C4-2B (cell line): ENCODE results near the gene SFTPA2.
"Not testable (repeated sequence)": the region's sequence is repeated elsewhere in the genome, so short reads cannot be mapped to it uniquely, and the experiment has no call there.

Source experiments
- H3K27ac ChIP-seq: fragments of 450-650 bp; 2 replicates; pipeline ENCODE4 v1.5.1; 2017
- ZFX ChIP-seq: fragments of 450-650 bp; IDR thresholded peaks from 2 replicates; pipeline ENCODE4 v1.6.1; 2017
- TF ChIP-seq, protein P1 (sequence below): fragments of 450-650 bp; conservative IDR thresholded peaks from 2 replicates; pipeline ENCODE4 v1.5.1; 2017; ENCODE audit warnings: mild to moderate bottlenecking

The SFTPA2 gene

DNA sequence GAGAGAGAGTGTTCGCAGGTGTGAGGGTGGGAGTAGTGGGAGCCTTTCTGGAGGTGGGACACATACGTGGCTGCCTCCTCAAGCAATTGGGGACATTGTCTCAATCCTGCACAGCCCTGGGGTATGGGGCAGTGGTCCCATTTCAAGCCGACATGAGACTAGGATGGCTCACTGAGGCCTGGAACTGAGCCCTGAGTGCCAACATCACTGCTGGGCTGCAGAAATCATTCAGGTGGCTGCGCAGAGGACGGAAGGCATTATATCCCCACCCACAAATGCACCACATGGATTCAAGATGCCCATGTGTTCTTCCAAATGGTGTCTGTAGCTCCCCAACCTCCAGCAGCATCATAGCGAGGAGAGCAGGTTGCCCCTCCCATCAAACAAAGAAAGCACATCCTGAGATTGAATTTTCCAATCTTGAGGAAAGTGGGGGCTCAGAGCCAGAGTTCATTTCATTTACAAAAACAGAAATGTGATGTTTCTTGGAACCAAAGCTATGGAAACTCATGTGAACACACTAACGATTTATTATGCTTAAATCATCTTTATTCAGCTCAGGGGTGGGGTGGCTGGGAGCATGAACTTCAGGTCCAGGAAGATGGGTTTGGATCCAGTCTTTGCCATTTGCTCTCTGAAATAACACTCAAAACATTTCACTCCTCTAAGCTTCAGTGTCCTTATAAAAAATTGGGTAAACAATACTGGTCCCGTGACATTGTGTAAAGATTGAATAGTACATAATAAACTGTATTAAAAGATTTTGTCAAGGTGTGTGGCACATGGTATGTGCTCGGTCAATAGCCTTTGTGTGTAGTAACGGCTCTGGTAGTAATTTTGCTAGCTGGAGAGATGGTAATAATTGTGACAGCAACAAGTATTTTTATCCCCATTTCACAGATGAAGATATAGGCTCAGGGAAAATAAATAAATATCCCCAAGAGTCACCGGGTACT is 4.6 kb downstream of the SFTPA2 start:
- TF ChIP-seq ZFX = no peak
- TF ChIP-seq, protein P1, sequence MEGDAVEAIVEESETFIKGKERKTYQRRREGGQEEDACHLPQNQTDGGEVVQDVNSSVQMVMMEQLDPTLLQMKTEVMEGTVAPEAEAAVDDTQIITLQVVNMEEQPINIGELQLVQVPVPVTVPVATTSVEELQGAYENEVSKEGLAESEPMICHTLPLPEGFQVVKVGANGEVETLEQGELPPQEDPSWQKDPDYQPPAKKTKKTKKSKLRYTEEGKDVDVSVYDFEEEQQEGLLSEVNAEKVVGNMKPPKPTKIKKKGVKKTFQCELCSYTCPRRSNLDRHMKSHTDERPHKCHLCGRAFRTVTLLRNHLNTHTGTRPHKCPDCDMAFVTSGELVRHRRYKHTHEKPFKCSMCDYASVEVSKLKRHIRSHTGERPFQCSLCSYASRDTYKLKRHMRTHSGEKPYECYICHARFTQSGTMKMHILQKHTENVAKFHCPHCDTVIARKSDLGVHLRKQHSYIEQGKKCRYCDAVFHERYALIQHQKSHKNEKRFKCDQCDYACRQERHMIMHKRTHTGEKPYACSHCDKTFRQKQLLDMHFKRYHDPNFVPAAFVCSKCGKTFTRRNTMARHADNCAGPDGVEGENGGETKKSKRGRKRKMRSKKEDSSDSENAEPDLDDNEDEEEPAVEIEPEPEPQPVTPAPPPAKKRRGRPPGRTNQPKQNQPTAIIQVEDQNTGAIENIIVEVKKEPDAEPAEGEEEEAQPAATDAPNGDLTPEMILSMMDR = no peak
- peak overlapping the region; percentile 73 for H3K27ac ChIP-seq

DNA sequence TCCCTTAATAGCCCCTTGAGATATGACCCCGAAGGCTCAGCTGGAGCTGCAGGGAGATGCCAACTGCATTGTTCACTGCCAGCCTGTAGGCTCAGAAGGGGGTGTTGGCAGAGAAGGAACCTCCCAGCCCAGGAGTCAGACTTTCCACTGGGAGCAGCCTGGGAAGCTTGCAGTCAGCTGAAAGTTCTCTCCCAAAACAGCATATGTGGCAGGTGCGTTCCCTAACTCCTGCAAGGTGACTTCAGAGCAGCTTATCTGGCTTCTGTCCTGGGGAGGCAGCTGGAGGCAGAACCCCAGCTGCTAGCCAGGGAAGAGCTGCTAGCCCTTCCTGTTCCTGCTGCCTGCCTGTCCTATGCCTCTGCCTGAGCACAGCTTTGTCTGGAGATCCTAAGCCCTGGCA is 8.1 kb downstream of the SFTPA2 start:
- TF ChIP-seq, protein P1 = no peak
- TF ChIP-seq ZFX = no peak
- no peak overlapping the region for H3K27ac ChIP-seq

DNA sequence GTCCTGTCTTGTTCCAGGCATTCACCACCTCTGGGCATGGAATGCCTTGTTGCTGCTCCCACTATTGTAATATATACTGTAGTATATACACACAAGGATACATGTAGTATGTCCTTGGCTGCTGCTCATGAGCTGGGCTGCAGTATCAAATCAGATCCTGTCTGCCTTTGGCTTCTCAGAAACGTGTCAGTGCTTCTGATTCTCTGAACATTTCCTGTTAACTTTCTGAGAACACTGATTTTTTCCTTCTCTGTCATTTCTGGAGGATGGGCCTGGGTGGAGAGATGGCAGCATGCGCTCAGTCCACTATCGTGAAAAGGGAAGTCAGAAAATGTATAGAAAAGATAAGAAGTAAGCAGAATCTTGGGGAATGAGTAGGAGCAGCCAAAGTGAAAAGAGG is 12.2 kb downstream of the SFTPA2 start:
- H3K27ac ChIP-seq = no peak overlapping the region
- TF ChIP-seq, protein P1 = no peak
- no peak for TF ChIP-seq ZFX

DNA sequence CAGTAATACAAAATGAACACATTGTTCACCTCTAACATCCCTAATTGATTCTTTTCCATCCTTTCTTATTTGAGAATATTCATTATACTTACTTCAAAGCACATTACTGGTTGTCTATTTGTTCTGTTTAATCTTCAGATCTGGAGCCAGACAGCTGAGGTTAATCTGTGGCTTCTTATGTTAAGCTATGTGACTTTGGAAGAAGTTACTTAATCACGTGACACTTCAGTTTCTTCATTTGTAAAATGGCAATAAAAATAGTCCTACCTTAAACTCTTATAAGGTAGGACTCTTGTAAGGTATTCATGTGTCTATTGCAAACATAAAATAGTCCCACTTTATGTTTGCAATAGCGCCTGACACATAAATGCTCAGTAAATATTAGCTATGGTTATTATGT is 13.1 kb downstream of the SFTPA2 start:
- not testable (repeated sequence) for H3K27ac ChIP-seq

DNA sequence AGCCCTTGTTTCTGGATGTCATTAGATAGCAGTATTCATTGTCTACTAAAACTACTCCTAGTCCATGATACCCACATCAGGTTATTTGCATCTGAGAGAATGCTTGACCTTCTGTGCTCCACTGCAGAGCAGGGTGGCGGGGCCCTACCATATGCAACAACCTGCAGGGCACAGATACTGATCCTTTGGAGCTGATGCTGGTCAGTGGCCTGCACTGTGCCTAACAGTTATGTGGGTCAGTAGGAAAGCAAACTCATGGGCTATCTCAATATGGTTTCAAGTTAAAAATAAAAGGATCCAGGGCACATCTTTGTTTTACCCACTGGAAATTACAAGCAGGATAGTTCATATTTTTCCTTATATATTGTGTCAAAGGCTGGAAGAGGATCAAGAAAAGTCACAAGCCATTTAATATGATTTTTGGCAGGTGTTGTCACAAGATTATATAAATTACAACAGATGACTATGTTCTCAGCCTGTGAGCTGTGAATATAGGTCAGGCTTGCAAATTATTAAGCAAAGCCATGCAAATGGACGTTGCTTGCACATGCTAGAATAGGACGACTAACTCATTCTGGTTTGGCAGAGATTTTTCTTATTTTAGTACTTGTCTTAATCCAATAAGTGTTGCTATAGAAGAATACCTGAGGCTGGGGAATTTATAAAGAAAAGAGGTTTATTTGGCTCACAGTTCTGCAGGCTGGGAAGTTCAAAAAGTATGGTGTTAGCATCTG is 15.1 kb downstream of the SFTPA2 start:
- not testable (repeated sequence) for H3K27ac ChIP-seq

DNA sequence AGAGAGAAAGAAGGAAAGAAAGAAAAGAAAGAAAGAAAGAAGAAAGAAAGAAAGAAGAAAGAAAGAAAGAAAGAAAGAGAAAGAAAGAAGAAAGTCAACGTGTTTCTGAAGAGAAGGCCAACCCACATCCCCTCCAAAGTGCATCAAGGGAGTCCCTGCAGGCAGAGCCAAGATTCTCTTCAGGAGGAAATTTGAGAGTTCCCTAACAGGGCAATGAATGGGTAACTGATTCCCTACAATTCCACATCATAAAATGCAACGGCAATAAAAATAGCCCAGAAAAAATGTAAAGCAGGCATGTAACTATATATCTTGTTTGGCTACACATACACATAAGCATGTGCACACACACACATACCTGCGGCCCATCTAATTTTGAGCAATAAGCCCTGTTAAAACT is 15.8 kb downstream of the SFTPA2 start:
- H3K27ac ChIP-seq = not testable (repeated sequence)

DNA sequence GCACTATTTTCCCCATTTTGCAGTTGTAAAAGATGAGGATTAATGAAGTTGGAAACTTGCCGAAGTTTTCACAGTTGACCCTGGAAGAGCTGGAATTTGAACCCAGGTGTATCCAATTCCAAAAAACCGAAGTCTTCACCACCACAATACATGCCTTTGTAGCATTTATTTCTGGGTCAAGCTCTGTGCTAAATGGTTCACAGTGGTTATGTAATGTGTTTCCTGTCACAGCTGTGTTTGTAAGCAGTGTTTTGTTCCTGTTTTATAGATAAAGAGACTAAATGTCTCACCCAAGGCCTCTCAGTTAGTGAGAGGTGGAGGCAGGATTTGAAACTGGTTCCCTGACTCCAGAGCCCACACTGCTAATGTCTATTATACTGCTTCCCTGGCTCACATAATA is 17.6 kb downstream of the SFTPA2 start:
- no peak overlapping the region for H3K27ac ChIP-seq
- TF ChIP-seq ZFX = no peak
- TF ChIP-seq, protein P1 = no peak

DNA sequence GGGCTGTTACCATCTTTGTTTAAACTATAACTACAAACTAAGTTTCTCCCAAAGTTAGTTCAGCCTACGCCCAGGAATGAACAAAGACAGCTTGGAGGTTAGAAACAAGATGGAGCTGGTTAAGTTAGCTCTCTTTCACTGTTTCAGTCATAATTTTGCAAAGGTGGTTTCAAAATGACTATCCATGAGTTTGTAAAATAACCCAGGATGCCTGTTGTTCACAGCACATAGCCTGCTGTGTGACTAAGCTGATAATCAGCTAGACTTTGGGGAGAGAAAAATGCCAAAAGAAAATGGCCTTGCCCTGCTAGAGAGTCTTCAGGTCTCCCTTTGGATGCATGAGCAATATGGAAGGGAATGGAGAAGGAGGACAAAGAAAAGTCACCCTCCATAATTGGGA is 19.3 kb downstream of the SFTPA2 start:
- H3K27ac ChIP-seq = not testable (repeated sequence)

DNA sequence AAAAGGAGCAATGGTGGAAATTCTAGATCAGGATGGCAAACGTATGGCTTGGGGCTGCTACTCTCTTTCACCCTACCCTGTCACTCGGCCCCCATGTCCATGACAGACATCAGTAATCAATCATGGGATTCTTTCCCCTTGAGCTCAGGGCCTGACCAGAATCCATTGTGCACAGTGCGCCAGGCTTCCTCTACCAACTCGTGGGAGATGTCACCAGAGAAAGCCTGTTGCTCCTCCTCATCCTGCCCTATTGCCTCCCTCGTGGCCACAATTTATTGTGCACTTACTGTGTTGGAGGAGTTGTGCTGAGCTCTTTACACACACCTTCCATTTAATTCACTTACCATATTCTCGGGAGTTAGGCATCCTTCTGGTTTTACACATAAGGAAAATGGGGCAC is 21.9 kb downstream of the SFTPA2 start:
- H3K27ac ChIP-seq = not testable (repeated sequence)

DNA sequence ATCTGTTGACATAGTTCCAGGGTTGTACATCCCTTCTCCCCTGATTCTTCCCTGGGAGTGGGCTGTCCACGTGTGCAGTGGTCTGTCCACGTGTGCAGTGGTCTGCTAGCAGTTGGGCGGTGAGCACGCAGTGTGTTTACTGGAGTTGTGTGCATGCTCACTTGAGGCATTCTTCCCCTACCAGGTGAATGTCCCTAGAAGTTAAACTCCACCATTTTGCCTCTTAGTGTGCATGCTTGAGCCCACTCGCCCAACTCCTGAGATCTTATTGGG is 26.4 kb downstream of the SFTPA2 start:
- not testable (repeated sequence) for H3K27ac ChIP-seq

DNA sequence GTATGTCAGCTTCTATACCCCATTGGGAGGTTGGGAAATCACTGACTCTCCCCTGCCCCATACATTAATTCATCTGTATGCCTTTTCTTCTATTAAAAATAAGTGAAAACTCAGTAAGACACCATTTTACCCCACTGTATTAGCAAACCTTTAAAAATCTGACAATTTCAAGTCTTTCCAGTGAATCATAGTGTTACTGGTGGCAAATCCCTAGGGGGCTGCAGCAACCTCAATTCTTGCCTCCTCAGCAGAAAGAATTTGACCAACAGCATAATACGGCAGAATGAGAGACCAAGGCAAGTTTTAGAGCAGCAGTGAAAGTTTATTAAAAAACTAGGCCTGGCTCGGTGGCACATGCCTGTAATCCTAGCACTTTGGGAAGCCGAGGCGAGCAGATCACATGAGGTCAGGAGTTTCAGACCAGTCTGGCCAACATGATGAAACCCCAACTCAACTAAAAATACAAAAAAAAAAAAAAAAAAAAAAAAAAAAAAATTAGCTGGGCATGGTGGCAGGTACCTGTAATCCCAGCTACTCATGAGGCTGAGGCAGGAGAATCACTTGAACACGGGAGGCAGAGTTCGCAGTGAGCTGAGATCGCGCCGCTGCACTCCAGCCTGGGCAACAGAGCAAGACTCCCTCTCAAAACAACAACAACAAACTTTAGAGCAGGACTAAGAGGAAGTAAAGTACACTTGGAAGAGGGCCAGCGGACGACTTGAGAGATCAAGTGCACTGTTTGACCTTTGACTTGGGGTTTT is 26.9 kb downstream of the SFTPA2 start:
- H3K27ac ChIP-seq = not testable (repeated sequence)

DNA sequence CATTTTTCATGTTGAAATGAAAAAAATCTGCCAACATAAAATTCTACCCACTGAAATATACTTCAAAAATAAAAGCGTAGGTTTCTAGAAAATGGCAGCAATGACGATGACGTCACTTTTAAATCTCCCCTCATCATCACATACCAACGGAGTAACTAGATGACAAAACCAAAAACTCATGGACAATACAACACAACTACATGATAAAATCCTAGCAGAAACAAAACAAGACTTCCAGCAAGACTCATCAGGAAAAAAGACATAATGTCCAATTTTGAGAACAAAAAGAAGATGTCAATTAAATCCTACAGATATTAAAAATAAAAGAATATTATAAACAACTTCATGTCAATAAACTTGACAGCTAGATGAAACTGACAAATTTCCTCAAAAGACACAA is 31.9 kb downstream of the SFTPA2 start:
- not testable (repeated sequence) for H3K27ac ChIP-seq

DNA sequence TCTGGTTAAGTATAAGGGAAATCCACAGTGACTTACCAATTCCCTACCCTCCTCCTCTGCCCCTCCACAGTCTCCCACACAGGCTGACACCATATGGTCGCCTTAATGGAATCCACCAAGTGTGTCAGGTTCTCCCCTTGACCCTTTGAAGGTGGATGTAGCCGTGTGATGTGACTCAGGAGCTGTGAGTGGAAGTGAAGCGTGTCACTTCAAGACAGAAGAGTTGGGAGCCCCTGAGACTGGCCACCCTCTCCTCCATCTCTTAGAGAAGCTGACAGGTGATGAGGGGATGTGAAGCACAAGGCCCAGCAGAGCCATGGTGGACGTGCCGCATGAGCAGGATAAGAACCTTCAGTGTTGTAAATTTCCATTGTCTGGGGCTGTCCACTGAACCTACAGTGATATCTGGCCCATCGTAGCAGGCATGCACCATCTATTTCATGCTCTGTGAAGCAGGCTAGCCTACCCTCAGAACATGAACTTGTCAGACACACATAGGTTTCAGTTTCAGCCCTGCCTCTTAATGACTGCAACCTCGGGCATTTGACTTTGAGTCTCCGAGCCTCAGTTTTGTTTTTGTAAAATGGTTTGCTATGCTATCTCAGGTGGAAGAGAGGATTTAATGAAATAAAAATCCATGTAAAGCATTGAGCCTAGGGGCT is 35.0 kb downstream of the SFTPA2 start:
- not testable (repeated sequence) for H3K27ac ChIP-seq

DNA sequence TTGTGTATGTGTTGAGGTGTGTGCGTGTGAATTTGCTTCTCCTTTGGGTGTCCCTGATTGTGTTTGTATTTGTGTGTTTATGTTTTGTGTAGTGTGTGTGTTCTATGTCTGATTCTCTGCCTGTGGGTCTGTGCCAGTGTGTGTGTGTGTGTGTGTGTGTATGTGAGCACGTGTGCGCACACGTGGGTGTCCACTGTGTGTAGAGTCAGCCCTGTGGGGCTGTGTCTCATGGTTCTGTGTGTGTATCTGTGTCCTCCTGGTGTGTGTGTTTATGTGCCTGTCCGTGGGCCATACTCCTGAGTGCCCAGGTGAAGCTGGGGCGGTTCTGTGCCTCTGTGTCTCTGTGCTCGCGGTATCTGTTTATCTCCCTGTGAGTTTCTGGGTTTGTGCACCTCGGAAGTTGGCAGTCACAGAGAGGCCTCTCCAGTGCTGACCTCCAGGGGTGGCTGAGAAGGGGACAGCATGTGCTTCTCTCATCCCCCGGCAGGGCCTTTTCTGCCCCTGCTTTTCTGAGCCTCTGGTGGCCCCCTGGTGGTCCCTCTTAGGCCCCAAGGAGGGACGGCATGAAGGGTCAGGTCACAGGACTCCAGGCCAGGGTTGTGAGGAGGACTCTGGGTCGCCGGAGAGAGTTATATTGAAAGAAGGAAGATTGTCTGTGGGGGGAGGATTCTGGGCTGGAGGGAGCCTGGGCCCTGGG is 36.9 kb downstream of the SFTPA2 start:
- H3K27ac ChIP-seq = not testable (repeated sequence)

DNA sequence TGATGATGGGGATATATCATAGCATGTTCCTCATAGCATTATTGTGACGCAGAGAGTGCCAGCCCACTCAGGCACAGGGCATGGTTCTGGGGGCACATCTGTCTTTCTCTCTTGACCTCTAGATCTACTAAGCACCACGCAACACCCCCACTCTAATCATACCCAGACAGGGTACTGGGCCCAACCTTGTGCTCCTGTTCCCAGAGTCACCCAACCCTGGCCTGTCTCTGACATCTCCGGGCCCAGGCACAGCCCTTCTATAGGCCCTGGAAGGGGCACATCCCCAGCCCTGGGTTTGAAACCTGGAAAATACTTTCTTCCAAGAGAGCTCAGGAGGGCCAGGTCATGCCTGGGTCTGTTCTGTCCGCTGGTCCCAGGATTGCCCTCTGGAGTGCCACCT is 37.7 kb downstream of the SFTPA2 start:
- H3K27ac ChIP-seq = not testable (repeated sequence)
